K562 (cell line): ENCODE results near the gene ARHGEF38. TPM values are rescaled to one million over a fixed set of nuclear protein-coding genes. Genes with fewer than 3 reads are reported as not detected.

ENCODE experiments used
- ATAC-seq: fragments of 200-7000 bp; cut with Tn5 transposase; 3 replicates; pipeline ENCODE4 v1.9.1; 2020; ENCODE audit warnings: moderate library complexity
- BruUV-seq: library from RNA; stranded (reverse); fragments of 400-500 nt; replicated peaks from 2 replicates; lab custom pipeline; 2021; lab: Mats Ljungman, UMichigan
- CTCF ChIA-PET: fragments of 300-600 bp; formaldehyde crosslinking; extraction: SDS; loops from one replicate; lab custom pipeline; 2021; ENCODE audit warnings: low intra/inter-chr PET ratio; lab: Yijun Ruan, JAX
- POLR2A ChIA-PET: fragments of 300-600, 350-650 bp; sonication (Branson Sonifier 250); formaldehyde crosslinking; extraction: SDS; loops from one replicate; lab custom pipeline; 2021; ENCODE audit warnings: antibody characterized with exemption, inconsistent platforms; lab: Yijun Ruan, JAX
- DNase-seq, 4 experiments: peaks; one replicate each; pipeline versions ENCODE4 v3.0.0 to v3.0.0-alpha.2; 2011 to 2018; ENCODE audit warnings: low spot score in 3 of 4, mixed read lengths in 3 of 4; ENCODE audit errors: extremely low read depth in 1 of 4
- FAIRE-seq: peaks from 2 replicates; lab custom pipeline; 2011; peaks lifted over from hg19 to GRCh38; lab: Jason Lieb, UNC
- H2AFZ ChIP-seq: 2 replicates; pipeline ENCODE4 v1.6.0; 2011; ENCODE audit warnings: low read depth, low read length, control low read depth, inconsistent platforms
- H3K27ac ChIP-seq: fragments of 200-600 bp; 3 replicates; pipeline ENCODE4 v1.8.0; 2011; ENCODE audit warnings: low read depth, mild to moderate bottlenecking, control low read depth, inconsistent platforms, low read length, moderate library complexity, mixed read lengths; ENCODE audit errors: extremely low read depth
- H3K27me3 ChIP-seq, 2 experiments: fragments of 300-600 bp in 1 of 2; 2 replicates in 1 of 2; 3 replicates in 1 of 2; pipeline versions ENCODE4 v1.6.0 to v1.8.0; 2011; ENCODE audit warnings: inconsistent platforms in 2 of 2, low read length in 2 of 2, mild to moderate bottlenecking in 1 of 2, mixed read lengths in 1 of 2, moderate library complexity in 1 of 2; ENCODE audit not compliant: control insufficient read depth in 2 of 2, insufficient read depth in 2 of 2
- H3K36me3 ChIP-seq: fragments of 300-600 bp; 3 replicates; pipeline ENCODE4 v1.8.0; 2011; ENCODE audit warnings: mild to moderate bottlenecking, low read length, inconsistent platforms; ENCODE audit not compliant: control insufficient read depth, insufficient read depth
- H3K4me1 ChIP-seq, 2 experiments: fragments of 200-600 bp in 1 of 2; replicated peaks in 1 of 2; 2 replicates in 1 of 2; 3 replicates in 1 of 2; pipeline versions ENCODE4 v1.5.1 to v1.8.0; 2011; ENCODE audit warnings: inconsistent platforms in 2 of 2, low read length in 2 of 2, mild to moderate bottlenecking in 1 of 2, mixed read lengths in 1 of 2, moderate library complexity in 1 of 2; ENCODE audit not compliant: control insufficient read depth in 2 of 2, insufficient read depth in 2 of 2
- H3K4me2 ChIP-seq: 2 replicates; pipeline ENCODE4 v1.6.1; 2011; ENCODE audit warnings: low read length, control low read depth, inconsistent platforms, mixed read lengths; ENCODE audit not compliant: insufficient read depth
- H3K4me3 ChIP-seq: fragments of 200-600 bp; sonication (generic), shearing (Covaris generic); 2 replicates; pipeline ENCODE4 v1.5.1; 2016; ENCODE audit warnings: control low read depth, inconsistent platforms
- H3K79me2 ChIP-seq: fragments of 200-600 bp; 3 replicates; pipeline ENCODE4 v1.8.0; 2011; ENCODE audit warnings: low read length, inconsistent platforms; ENCODE audit not compliant: control insufficient read depth, insufficient read depth
- H3K9ac ChIP-seq, 2 experiments: 2 replicates each; pipeline versions ENCODE4 v1.6.0 to v1.6.1; 2011; ENCODE audit warnings: low read depth in 2 of 2, low read length in 2 of 2, control low read depth in 1 of 2, inconsistent platforms in 1 of 2, mild to moderate bottlenecking in 1 of 2, mixed read lengths in 1 of 2; ENCODE audit not compliant: insufficient read depth in 1 of 2
- H3K9me1 ChIP-seq: one replicate; pipeline ENCODE4 v1.6.0; 2011; ENCODE audit warnings: inconsistent platforms, mild to moderate bottlenecking, low read length, moderate library complexity; ENCODE audit not compliant: control insufficient read depth, insufficient read depth
- H3K9me3 ChIP-seq: replicated peaks from 2 replicates; pipeline ENCODE4 v1.5.1; 2011; ENCODE audit warnings: low read depth, low read length, inconsistent platforms; ENCODE audit not compliant: control insufficient read depth, insufficient read depth
- H4K20me1 ChIP-seq: replicated peaks from 2 replicates; pipeline ENCODE4 v1.6.1; 2011; ENCODE audit warnings: low read length, inconsistent platforms, mixed read lengths; ENCODE audit not compliant: control insufficient read depth, insufficient read depth
- CEBPB ChIP-seq: fragments of 450-650 bp; IDR thresholded peaks from 2 replicates; pipeline ENCODE4 v1.6.1; 2016; ENCODE audit warnings: missing genetic modification characterization, missing compliant biosample characterization
- DNMT1 ChIP-seq: fragments of 450-650 bp; IDR thresholded peaks from 2 replicates; pipeline ENCODE4 v1.6.1; 2016; ENCODE audit warnings: antibody characterized with exemption, mild to moderate bottlenecking
- NBN ChIP-seq: fragments of 450-650 bp; IDR thresholded peaks from 2 replicates; pipeline ENCODE4 v1.6.1; 2016; ENCODE audit warnings: low read depth, mild to moderate bottlenecking
- NELFE ChIP-seq: IDR thresholded peaks from 2 replicates; pipeline ENCODE4 v1.6.1; 2011; ENCODE audit warnings: mild to moderate bottlenecking; ENCODE audit not compliant: insufficient read depth, insufficient read length
- PBX2 ChIP-seq, 2 experiments: IDR thresholded peaks in 1 of 2; conservative IDR thresholded peaks in 1 of 2; 2 replicates each; pipeline ENCODE4 v1.6.1; 2016; ENCODE audit warnings: low read depth in 2 of 2, mild to moderate bottlenecking in 1 of 2, missing compliant biosample characterization in 1 of 2, missing genetic modification characterization in 1 of 2, moderate library complexity in 1 of 2
- SNRNP70 ChIP-seq: fragments of 200-400 bp; formaldehyde crosslinking; optimal IDR thresholded peaks from 2 replicates; pipeline ENCODE3; 2017; ENCODE audit warnings: low read depth, low read length
- ZNF133 ChIP-seq: fragments of 250-450 bp; sonication (Bioruptor Pico); IDR thresholded peaks from 2 replicates; pipeline ENCODE4 v1.4.0; 2020; ENCODE audit warnings: mild to moderate bottlenecking
- ZNF324 ChIP-seq: fragments of 250-450 bp; sonication (Bioruptor Pico); IDR thresholded peaks from 2 replicates; pipeline ENCODE4 v1.4.0; 2020; ENCODE audit warnings: mild to moderate bottlenecking
- WGBS: fragments of 100-300 bp; shearing (Covaris generic); methylation state at CpG from one replicate; pipeline ENCODE4 v1.1.6; 2016; ENCODE audit warnings: low coverage, mixed read lengths; ENCODE audit not compliant: insufficient coverage; ENCODE audit errors: missing lambda C conversion rate; 5-methylcytosine and 5-hydroxymethylcytosine counted together
- in situ Hi-C: fragments of 300-500 bp; cut with MboI; formaldehyde crosslinking; loops from 4 replicates; pipeline ENCODE4 v1.15.0; 2018; ENCODE audit warnings: inconsistent platforms, mixed read lengths
- intact Hi-C: fragments of 100-400 bp; cut with micrococcal nuclease; formaldehyde crosslinking; loops from 2 replicates; pipeline ENCODE4 v1.14.2; 2022
- polyA plus RNA-seq, 8 experiments: library from polyadenylated mRNA; depleted of rRNA in 4 of 8; stranded (reverse) in 5 of 8; unstranded in 3 of 8; fragments of >200 nt; fragmentation: Nextera tagmentation in 2 of 8; fragmentation: Illumina TruSeq in 1 of 8; extraction: Ambion mirVana in 2 of 8; extraction: Trizol in 1 of 8; gene quantifications; 2 replicates each; pipeline versions ENCODE4 v1.2.1 to v1.2.3, GENCODE V29; 2011 to 2014; ENCODE audit warnings: inconsistent platforms in 1 of 8, missing spikeins in 1 of 8
- total RNA-seq, 7 experiments: library from RNA; depleted of rRNA in 6 of 7; stranded (reverse); fragments of >200 nt in 6 of 7; fragmentation: Illumina TruSeq in 2 of 7; extraction: Trizol in 2 of 7; gene quantifications; 2 replicates each; pipeline versions ENCODE4 v1.2.1 to v1.2.3, GENCODE V29; 2011 to 2021; ENCODE audit warnings: low replicate concordance in 1 of 7
- TF ChIP-seq, protein P1 (sequence below): sonication (generic); formaldehyde crosslinking; IDR thresholded peaks from 2 replicates; pipeline ENCODE4 v1.8.0; 2022; ENCODE audit warnings: mild to moderate bottlenecking, missing genetic modification reagents

Gene ARHGEF38
- total and polyA plus RNA-seq, 9 of the 15 experiments (the other 6 are each of a cell fraction or from before 2014, with no cell fraction given) = 0.17 TPM; not detected in 8

DNA sequence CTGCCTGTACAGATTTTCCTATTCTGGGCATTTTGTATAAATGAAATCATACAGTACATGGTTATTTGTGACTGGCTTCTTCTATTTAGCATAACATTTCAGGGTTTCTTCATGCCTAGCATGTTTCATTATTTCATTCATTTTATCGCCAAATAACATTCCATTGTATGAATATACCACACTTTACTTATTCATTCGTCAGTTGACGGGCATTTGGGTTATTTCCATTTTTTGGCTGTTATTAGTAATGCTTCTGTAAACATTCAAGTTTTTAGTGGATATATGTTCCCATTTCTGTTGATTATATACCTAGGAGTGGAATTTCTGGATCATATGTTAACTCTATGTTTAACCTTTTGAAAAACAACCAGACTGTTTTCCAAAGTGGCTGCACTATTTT lies 108.6 kb downstream of the ARHGEF38 start (continued):
- TF ChIP-seq DNMT1 (no peak), ZNF133 (CRISPR knock-in tag) (no peak)
- TF ChIP-seq, protein P1, sequence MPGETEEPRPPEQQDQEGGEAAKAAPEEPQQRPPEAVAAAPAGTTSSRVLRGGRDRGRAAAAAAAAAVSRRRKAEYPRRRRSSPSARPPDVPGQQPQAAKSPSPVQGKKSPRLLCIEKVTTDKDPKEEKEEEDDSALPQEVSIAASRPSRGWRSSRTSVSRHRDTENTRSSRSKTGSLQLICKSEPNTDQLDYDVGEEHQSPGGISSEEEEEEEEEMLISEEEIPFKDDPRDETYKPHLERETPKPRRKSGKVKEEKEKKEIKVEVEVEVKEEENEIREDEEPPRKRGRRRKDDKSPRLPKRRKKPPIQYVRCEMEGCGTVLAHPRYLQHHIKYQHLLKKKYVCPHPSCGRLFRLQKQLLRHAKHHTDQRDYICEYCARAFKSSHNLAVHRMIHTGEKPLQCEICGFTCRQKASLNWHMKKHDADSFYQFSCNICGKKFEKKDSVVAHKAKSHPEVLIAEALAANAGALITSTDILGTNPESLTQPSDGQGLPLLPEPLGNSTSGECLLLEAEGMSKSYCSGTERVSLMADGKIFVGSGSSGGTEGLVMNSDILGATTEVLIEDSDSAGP = no peak

DNA sequence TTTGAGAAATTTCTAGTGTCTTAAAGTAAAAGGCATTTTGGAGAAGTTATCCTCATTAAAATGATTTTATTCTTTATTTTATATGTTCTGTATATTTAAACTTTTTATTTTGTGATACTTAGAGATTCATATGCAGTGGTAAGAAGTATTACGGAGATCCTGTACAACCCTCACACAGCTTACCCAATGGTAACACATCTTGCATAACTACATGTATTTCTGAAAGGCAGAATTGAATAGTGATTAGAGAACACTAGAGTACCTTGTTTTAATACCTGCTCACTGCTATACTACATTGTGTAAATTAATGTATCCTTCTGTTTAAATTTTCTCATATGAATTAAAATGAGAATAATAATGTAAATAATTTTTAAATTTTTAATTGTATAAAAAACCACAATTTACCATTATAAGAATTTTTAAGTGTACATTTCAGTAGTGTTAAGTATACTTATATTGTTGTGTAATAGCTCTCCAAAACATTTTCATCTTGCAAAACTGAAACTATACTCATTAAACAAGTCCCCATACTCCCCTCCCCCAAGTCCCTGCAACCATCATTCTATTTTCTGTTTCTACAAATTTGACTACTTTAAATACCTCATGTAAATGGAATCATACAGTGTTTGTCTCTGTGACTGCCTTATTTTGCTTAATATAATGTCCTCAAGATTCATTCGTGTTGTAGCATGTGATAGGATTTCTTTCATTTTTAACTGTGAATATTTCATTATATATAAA lies 110.7 kb downstream of the ARHGEF38 start:
- Histone ChIP-seq H3K79me2 (no peaks in the 10 kb centered on the region), H3K4me3 (no peak overlapping the region), H3K4me2 (no peak overlapping the region), H3K9ac (no peak overlapping the region), H3K9me1 (no peaks in the 10 kb centered on the region)
- BruUV-seq = no TSS peak
- WGBS = 9% methylated on average over 2 of the region's 2 CpGs
- in situ Hi-C loops (no loop called here), intact Hi-C loops (no loop called here)
- CTCF ChIA-PET = no interaction called here
- no peak for TF ChIP-seq NELFE
- no peak for TF ChIP-seq SNRNP70
- TF ChIP-seq PBX2 (CRISPR knock-in tag; IDR thresholded peaks at IDR 0.05; ENCODE audit: low read depth) = no peak
- no peak for TF ChIP-seq PBX2 (tag; conservative IDR thresholded peaks at IDR 0.05; ENCODE audit: low read depth)
- TF ChIP-seq ZNF324 (CRISPR knock-in tag) = no peak
- no peak for TF ChIP-seq NBN
- peak; percentile 8; the same call in 1 of the 2 replicates for TF ChIP-seq CEBPB (tag)
- TF ChIP-seq, all 486 proteins: peak for 1
- peaks cover 0 to 4% of the 10 kb centered on the region in 2 experiments; a peak in 2 of 5 replicates for H3K27me3 ChIP-seq
- no peak for ATAC-seq
- H2AFZ ChIP-seq = no peak overlapping the region
- no peaks in the 10 kb centered on the region for H4K20me1 ChIP-seq
- no peaks in the 10 kb centered on the region for H3K4me1 ChIP-seq
- no peak for DNase-seq
- H3K36me3 ChIP-seq = no peaks in the 10 kb centered on the region
- H3K27ac ChIP-seq = no peak overlapping the region
- no peaks in the 10 kb centered on the region for H3K9me3 ChIP-seq
- FAIRE-seq = no peak
- POLR2A ChIA-PET = no interaction called here
